ENCODE results near the gene SRSF8.
"Not testable (repeated sequence)": the region's sequence is repeated elsewhere in the genome, so short reads cannot be mapped to it uniquely, and the experiment has no call there.

Gene SRSF8

GRCh38 chr11:95066716-95067038, at the start of gene SRSF8:
SRSF8 (plus strand) TSS chr11:95066919; CDS start chr11:95067227, 308 bp downstream.
- no peak for TF ChIP-seq CTCF (IDR thresholded peaks at IDR 0.05; ENCODE audit: low read depth, low read length, missing control alignments)
- no peak for DNase-seq (ENCODE audit: low read depth)
- H3K4me3 ChIP-seq (ENCODE audit: low read depth, low read length): peak within 1 kb of the TSS; percentile 86
- in situ Hi-C loops (cut with HindIII; ENCODE audit: low sequenced_read_pairs): no loop called here

GRCh38 chr11:95021468-95021867, 45.3 kb upstream of the SRSF8 start:
- in situ Hi-C loops (cut with HindIII; ENCODE audit: low sequenced_read_pairs); H3K4me3 ChIP-seq (ENCODE audit: low read depth, low read length); DNase-seq (ENCODE audit: low read depth): not testable (repeated sequence)

GRCh38 chr11:95024958-95025357, 41.8 kb upstream of the SRSF8 start, which contains the start of gene KDM4E:
KDM4E (plus strand) TSS chr11:95025258; CDS start chr11:95025558, 300 bp downstream.
- no peak for DNase-seq (ENCODE audit: low read depth)

GRCh38 chr11:95025594-95025993, 41.1 kb upstream of the SRSF8 start:
- DNase-seq (ENCODE audit: low read depth); H3K4me3 ChIP-seq (ENCODE audit: low read depth, low read length); in situ Hi-C loops (cut with HindIII; ENCODE audit: low sequenced_read_pairs): not testable (repeated sequence)

More at GRCh38 chr11:95024958-95025357, 41.8 kb upstream of the SRSF8 start, which contains the start of gene KDM4E:
- in situ Hi-C loops (cut with HindIII; ENCODE audit: low sequenced_read_pairs): no loop called here
- H3K4me3 ChIP-seq (ENCODE audit: low read depth, low read length): no peak within 1 kb of the TSS
- no peak for TF ChIP-seq CTCF (IDR thresholded peaks at IDR 0.05; ENCODE audit: low read depth, low read length, missing control alignments)

GRCh38 chr11:95028357-95028756, 38.4 kb upstream of the SRSF8 start:
- in situ Hi-C loops (cut with HindIII; ENCODE audit: low sequenced_read_pairs): no loop called here

GRCh38 chr11:95033051-95033450, 33.7 kb upstream of the SRSF8 start:
- no peak for TF ChIP-seq CTCF (IDR thresholded peaks at IDR 0.05; ENCODE audit: low read depth, low read length, missing control alignments)
- no peak for DNase-seq (ENCODE audit: low read depth)
- no peak overlapping the region for H3K4me3 ChIP-seq (ENCODE audit: low read depth, low read length)
- in situ Hi-C loops (cut with HindIII; ENCODE audit: low sequenced_read_pairs): no loop called here

More at GRCh38 chr11:95028357-95028756, 38.4 kb upstream of the SRSF8 start:
- no peak for TF ChIP-seq CTCF (IDR thresholded peaks at IDR 0.05; ENCODE audit: low read depth, low read length, missing control alignments)
- H3K4me3 ChIP-seq (ENCODE audit: low read depth, low read length): no peak overlapping the region
- no peak for DNase-seq (ENCODE audit: low read depth)

- in situ Hi-C loops (cut with HindIII; ENCODE audit: low sequenced_read_pairs): no loop called here
- DNase-seq (ENCODE audit: low read depth): no peak
These were observed 31.4 kb upstream of the SRSF8 start for GRCh38 chr11:95035316-95035715.

GRCh38 chr11:95037356-95038035, 29.2 kb upstream of the SRSF8 start:
- in situ Hi-C loops (cut with HindIII; ENCODE audit: low sequenced_read_pairs): not testable (repeated sequence)

More at GRCh38 chr11:95035316-95035715, 31.4 kb upstream of the SRSF8 start:
- no peak overlapping the region for H3K4me3 ChIP-seq (ENCODE audit: low read depth, low read length)
- no peak for TF ChIP-seq CTCF (IDR thresholded peaks at IDR 0.05; ENCODE audit: low read depth, low read length, missing control alignments)

More at GRCh38 chr11:95037356-95038035, 29.2 kb upstream of the SRSF8 start:
- peak overlapping the region; percentile 30 for H3K4me3 ChIP-seq (ENCODE audit: low read depth, low read length)
- not testable (repeated sequence) for DNase-seq (ENCODE audit: low read depth)

All from astrocyte of the cerebellum (primary cell).